ENCODE data around the gene HS6ST1.
A peak's percentile ranks its signal among the peaks of the same experiment; 100 is the strongest.

Gene HS6ST1

GRCh38 chr2:128318776-128319464 lies at the start of gene HS6ST1:
Gene HS6ST1 (minus strand): TSS chr2:128318868. CDS start chr2:128318563, 305 bp downstream.
- peak; percentile 75 for DNase-seq

- no peak for DNase-seq
These were observed 49.1 kb upstream of the HS6ST1 start for GRCh38 chr2:128367601-128368359.

GRCh38 chr2:128366713-128367511 lies 48.2 kb upstream of the HS6ST1 start:
- DNase-seq, result no peak

- DNase-seq, result no peak
These were observed 46.7 kb upstream of the HS6ST1 start for GRCh38 chr2:128365217-128365905.

- no peak for DNase-seq
These were observed 45.8 kb upstream of the HS6ST1 start for GRCh38 chr2:128364441-128364911.

- no peak for DNase-seq
These were observed 45.3 kb upstream of the HS6ST1 start for GRCh38 chr2:128363934-128364361.

- peak; percentile 43 for DNase-seq
These were observed 44.2 kb upstream of the HS6ST1 start for GRCh38 chr2:128362889-128363228.

GRCh38 chr2:128362176-128362888 lies 43.7 kb upstream of the HS6ST1 start:
- DNase-seq, result no peak

- no peak for DNase-seq
These were observed 42.9 kb upstream of the HS6ST1 start for GRCh38 chr2:128361376-128362131.

GRCh38 chr2:128360711-128361110 lies 42.0 kb upstream of the HS6ST1 start:
- no peak for DNase-seq

- no peak for DNase-seq
These were observed 41.2 kb upstream of the HS6ST1 start for GRCh38 chr2:128359841-128360240.

GRCh38 chr2:128358941-128359731 lies 40.5 kb upstream of the HS6ST1 start:
- no peak for DNase-seq

GRCh38 chr2:128357506-128358370 lies 39.1 kb upstream of the HS6ST1 start:
- no peak for DNase-seq

- DNase-seq, result no peak
These were observed 37.5 kb upstream of the HS6ST1 start for GRCh38 chr2:128356127-128356526.

GRCh38 chr2:128354726-128355470 lies 36.2 kb upstream of the HS6ST1 start:
- peak; percentile 23 for DNase-seq

GRCh38 chr2:128354161-128354560 lies 35.5 kb upstream of the HS6ST1 start:
- DNase-seq, result no peak

- DNase-seq, result no peak
These were observed 32.1 kb upstream of the HS6ST1 start for GRCh38 chr2:128350736-128351135.

GRCh38 chr2:128348701-128349100 lies 30.0 kb upstream of the HS6ST1 start:
- DNase-seq, result no peak

All from T1000 (cell line).